Skeletal muscle satellite cell (primary cell): ENCODE data around the gene GNL3L.
"Not testable (repeated sequence)": the region's sequence is repeated elsewhere in the genome, so short reads cannot be mapped to it uniquely, and the experiment has no call there.

Experiments
- H3K27me3 ChIP-seq: 2 replicates; pipeline ENCODE4 v1.7.0; 2013; ENCODE audit warnings: low read length; ENCODE audit not compliant: control insufficient read depth, insufficient read depth
- H3K36me3 ChIP-seq: 2 replicates; pipeline ENCODE4 v1.7.0; 2013; ENCODE audit warnings: mild to moderate bottlenecking, control low read depth, low read length; ENCODE audit not compliant: insufficient read depth
- H3K4me1 ChIP-seq: 2 replicates; pipeline ENCODE4 v1.7.0; 2013; ENCODE audit warnings: low read length; ENCODE audit not compliant: control insufficient read depth, insufficient read depth
- H3K4me2 ChIP-seq: 2 replicates; pipeline ENCODE4 v1.7.0; 2013; ENCODE audit warnings: mild to moderate bottlenecking, low read length
- H3K4me3 ChIP-seq: 2 replicates; pipeline ENCODE4 v1.7.0; 2013; ENCODE audit warnings: low read length
- H3K9ac ChIP-seq: 2 replicates; pipeline ENCODE4 v1.7.0; 2013; ENCODE audit warnings: mild to moderate bottlenecking, low read depth, low read length, moderate library complexity
- H3K9me3 ChIP-seq: replicated peaks from 2 replicates; pipeline ENCODE4 v1.7.0; 2013; ENCODE audit warnings: mild to moderate bottlenecking, control low read depth, low read length

GNL3L gene

DNA sequence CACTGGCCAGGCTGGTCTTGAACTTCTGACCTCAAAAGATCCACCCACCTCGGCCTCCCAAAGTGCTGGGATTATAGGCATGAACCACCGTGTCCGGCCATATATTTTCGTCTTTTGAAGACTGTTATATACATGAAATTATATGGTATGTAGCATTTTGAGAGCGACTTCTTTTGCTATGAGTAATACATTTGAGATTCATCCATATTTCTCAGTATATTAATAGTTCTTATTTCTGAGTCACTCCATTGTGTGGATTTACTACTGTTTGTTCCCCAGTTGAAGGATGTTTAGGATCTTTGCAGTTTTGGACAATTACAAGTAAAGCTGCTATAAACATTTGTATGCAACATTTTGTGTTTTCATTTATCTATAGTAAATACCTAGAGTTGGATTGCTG, 34.9 kb downstream of the GNL3L start:
- Histone ChIP-seq H3K27me3 (no peaks in the 10 kb centered on the region), H3K4me1 (no peaks in the 10 kb centered on the region), H3K9ac (no peak overlapping the region), H3K4me2 (no peak overlapping the region), H3K36me3 (peaks cover 9% of the 10 kb centered on the region), H3K9me3 (no peaks in the 10 kb centered on the region), H3K4me3 (no peak overlapping the region)

DNA sequence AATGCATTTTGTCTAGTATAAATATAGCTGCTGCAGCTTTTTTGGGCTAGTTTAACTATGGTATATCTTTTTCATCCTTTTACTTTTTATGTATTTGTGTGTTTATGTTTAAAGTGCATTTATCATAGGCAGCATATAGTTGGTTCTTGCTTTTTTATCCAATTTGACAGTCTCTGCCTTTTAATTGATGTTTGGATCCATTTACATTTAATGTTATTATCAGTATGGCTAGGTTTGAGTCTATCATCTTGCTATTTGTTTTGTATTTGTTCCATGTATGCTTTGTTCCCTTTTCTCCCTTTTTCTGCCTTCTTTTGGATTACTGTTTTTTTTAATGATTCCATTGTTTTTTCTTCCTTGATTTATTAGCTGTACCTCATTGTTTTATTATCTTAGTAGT, 40.3 kb downstream of the GNL3L start:
- Histone ChIP-seq H3K9me3 (no peaks in the 10 kb centered on the region), H3K36me3 (no peaks in the 10 kb centered on the region), H3K4me2 (no peak overlapping the region), H3K4me1 (no peaks in the 10 kb centered on the region), H3K9ac (no peak overlapping the region), H3K27me3 (no peaks in the 10 kb centered on the region), H3K4me3 (no peak overlapping the region)

DNA sequence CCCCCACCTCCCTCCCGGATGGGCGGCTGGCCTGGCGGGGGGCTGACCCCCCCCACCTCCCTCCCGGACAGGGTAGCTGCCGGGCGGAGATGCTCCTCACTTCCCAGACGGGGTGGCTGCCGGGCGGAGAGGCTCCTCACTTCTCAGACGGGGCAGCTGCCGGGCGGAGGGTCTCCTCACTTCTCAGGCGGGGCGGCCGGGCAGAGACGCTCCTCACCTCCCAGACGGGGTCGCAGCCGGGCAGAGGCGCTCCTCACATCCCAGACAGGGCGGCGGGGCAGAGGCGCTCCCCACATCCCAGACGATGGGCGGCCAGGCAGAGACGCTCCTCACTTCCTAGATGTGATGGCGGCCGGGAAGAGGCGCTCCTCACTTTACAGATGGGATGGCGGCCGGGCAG, 42.6 kb downstream of the GNL3L start:
- H3K4me1 ChIP-seq, H3K9ac ChIP-seq, H3K4me2 ChIP-seq, H3K4me3 ChIP-seq, H3K36me3 ChIP-seq, H3K9me3 ChIP-seq, H3K27me3 ChIP-seq: not testable (repeated sequence)

DNA sequence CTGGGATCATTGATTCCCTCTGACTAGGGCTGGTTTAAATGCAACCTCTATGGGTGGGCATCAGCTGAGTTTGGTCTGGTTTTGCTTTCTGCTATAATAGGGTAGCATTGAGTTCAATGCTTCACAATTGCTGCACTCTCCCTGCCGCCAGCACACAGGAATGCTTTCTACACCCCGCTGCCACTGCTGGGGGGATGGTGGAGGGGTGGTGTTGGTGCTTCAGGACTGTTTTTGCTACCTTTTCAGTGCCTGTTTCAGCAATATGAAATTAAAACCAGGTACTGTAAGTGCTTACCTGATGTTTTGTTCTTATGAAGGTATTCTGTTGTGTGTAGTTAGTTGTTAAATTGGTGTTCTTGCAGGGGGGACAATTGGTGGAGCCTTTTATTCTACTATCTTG, 67.7 kb downstream of the GNL3L start:
- Histone ChIP-seq H3K4me2 (no peak overlapping the region), H3K9me3 (no peaks in the 10 kb centered on the region), H3K4me3 (no peak overlapping the region), H3K9ac (no peak overlapping the region), H3K27me3 (no peaks in the 10 kb centered on the region), H3K4me1 (no peaks in the 10 kb centered on the region), H3K36me3 (no peaks in the 10 kb centered on the region)

DNA sequence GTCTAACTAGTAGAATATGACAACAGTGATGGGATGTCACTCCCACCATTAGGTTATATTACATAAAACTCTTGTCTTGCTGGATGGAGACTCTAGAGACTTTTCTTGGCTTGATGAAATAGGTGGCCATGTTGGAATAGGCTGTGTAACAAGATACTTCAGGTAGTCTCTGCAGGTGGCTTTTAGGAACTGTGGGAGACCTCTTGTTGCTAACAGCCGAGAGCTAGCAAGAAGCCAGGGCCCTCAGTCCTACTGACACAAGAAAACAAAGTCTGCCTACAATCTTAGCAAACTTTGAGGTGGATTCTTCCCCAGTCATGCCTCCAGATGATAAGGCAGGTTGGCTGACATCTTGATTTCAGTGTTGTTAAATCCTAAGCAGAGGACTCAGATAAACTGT, 72.5 kb downstream of the GNL3L start:
- no peaks in the 10 kb centered on the region for H3K27me3 ChIP-seq
- H3K9ac ChIP-seq, result no peak overlapping the region
- H3K4me3 ChIP-seq, result no peak overlapping the region
- H3K36me3 ChIP-seq, result no peaks in the 10 kb centered on the region
- H3K4me2 ChIP-seq, result no peak overlapping the region
- H3K9me3 ChIP-seq, result no peaks in the 10 kb centered on the region
- H3K4me1 ChIP-seq, result no peaks in the 10 kb centered on the region
